ENCODE data around the gene CAMKMT. TPM values are rescaled to one million over a fixed set of nuclear protein-coding genes. Genes with fewer than 3 reads are reported as not detected.

Gene CAMKMT
- polyA plus RNA-seq, 3 donors, result 4.7 to 7.8 (median 7.0) TPM

DNA sequence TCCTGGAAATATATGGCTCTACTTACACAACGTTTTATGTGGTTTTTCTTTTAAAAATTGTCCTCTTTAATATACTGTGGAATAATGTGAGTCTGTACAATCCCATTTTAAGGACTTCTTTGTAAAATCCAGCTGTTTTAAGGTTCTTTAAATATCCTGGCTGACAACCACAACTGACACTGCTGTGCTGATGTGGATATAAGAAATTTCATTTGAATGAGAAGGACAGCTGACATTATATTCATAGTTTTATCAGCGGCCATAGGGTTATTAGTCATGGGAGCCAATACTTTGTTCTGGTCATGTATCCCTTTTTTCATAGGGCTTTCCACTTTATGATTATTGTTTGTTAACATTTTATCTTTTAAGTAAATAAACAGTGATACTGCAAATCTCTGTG, 169.5 kb downstream of the CAMKMT start:
- Mint-ChIP-seq H3K27me3 (ENCODE audit: low read depth in 3 of 3) (no peaks in the 10 kb centered on the region), H3K27ac (no peak overlapping the region), H3K9me3 (peaks cover 0 to 11% (median 7%) of the 10 kb centered on the region in 7 donors), H3K4me3 (no peak overlapping the region), H3K4me1 (peaks cover 27% of the 10 kb centered on the region), H3K36me3 (peaks cover 0 to 3% of the 10 kb centered on the region in 2 donors)
- Histone ChIP-seq H2AFZ (ENCODE audit: insufficient read depth, low read depth, low read length, poor library complexity, severe bottlenecking) (no peak overlapping the region), H3K36me3 (replicated peaks in 1 of 2; ENCODE audit: control insufficient read depth in 1 of 2, insufficient read depth in 2 of 2, low read length in 2 of 2) (no peaks in the 10 kb centered on the region), H3K27me3 (ENCODE audit: control insufficient read depth in 2 of 2, insufficient read depth in 2 of 2, low read length in 2 of 2) (no peaks in the 10 kb centered on the region), H4K20me1 (ENCODE audit: insufficient read depth, low read length) (no peaks in the 10 kb centered on the region), H3K4me1 (ENCODE audit: control insufficient read depth in 1 of 2, insufficient read depth in 2 of 2, low read length in 2 of 2) (peaks cover 3 to 15% of the 10 kb centered on the region in 2 donors), H3K9ac (ENCODE audit: insufficient read depth, low read length, poor library complexity, severe bottlenecking) (no peak overlapping the region), H3K4me3 (replicated peaks in 1 of 3; ENCODE audit: low read depth in 2 of 3, low read length in 3 of 3) (no peak overlapping the region), H3K9me3 (replicated peaks in 1 of 2; ENCODE audit: control insufficient read depth in 1 of 2, insufficient read depth in 1 of 2, low read length in 2 of 2) (no peaks in the 10 kb centered on the region), H3K4me2 (replicated peaks; ENCODE audit: extremely low read depth, low read length, poor library complexity, severe bottlenecking) (no peak overlapping the region), H3K27ac (ENCODE audit: low read depth in 1 of 2, low read length in 2 of 2) (no peak overlapping the region), H3K79me2 (ENCODE audit: insufficient read depth, low read length) (no peaks in the 10 kb centered on the region)
- intact Hi-C loops (cut with micrococcal nuclease), result no loop called here
- no peak for TF ChIP-seq CTCF (IDR thresholded peaks at IDR 0.05)
- WGBS (ENCODE audit: insufficient coverage), result no CpG with 5 or more reads among the region's 2 CpGs
- DNase-seq, result no peak

GRCh38 chr2:44532031-44532430, 170.3 kb downstream of the CAMKMT start:
- intact Hi-C loops (cut with micrococcal nuclease), result no loop called here
- Mint-ChIP-seq H3K27me3 (ENCODE audit: low read depth in 3 of 3) (no peaks in the 10 kb centered on the region), H3K9me3 (peaks cover 0 to 12% (median 7%) of the 10 kb centered on the region in 7 donors), H3K4me3 (no peak overlapping the region), H3K27ac (no peak overlapping the region), H3K4me1 (peaks cover 27% of the 10 kb centered on the region), H3K36me3 (peaks cover 0 to 3% of the 10 kb centered on the region in 2 donors)
- Histone ChIP-seq H3K27ac (ENCODE audit: low read depth in 1 of 2, low read length in 2 of 2) (no peak overlapping the region), H3K9me3 (replicated peaks in 1 of 2; ENCODE audit: control insufficient read depth in 1 of 2, insufficient read depth in 1 of 2, low read length in 2 of 2) (no peaks in the 10 kb centered on the region), H3K9ac (ENCODE audit: insufficient read depth, low read length, poor library complexity, severe bottlenecking) (no peak overlapping the region), H3K36me3 (replicated peaks in 1 of 2; ENCODE audit: control insufficient read depth in 1 of 2, insufficient read depth in 2 of 2, low read length in 2 of 2) (no peaks in the 10 kb centered on the region), H3K4me2 (replicated peaks; ENCODE audit: extremely low read depth, low read length, poor library complexity, severe bottlenecking) (no peak overlapping the region), H3K79me2 (ENCODE audit: insufficient read depth, low read length) (no peaks in the 10 kb centered on the region), H2AFZ (ENCODE audit: insufficient read depth, low read depth, low read length, poor library complexity, severe bottlenecking) (no peak overlapping the region), H4K20me1 (ENCODE audit: insufficient read depth, low read length) (no peaks in the 10 kb centered on the region), H3K27me3 (ENCODE audit: control insufficient read depth in 2 of 2, insufficient read depth in 2 of 2, low read length in 2 of 2) (no peaks in the 10 kb centered on the region), H3K4me3 (replicated peaks in 1 of 3; ENCODE audit: low read depth in 2 of 3, low read length in 3 of 3) (no peak overlapping the region), H3K4me1 (ENCODE audit: control insufficient read depth in 1 of 2, insufficient read depth in 2 of 2, low read length in 2 of 2) (peaks cover 3 to 15% of the 10 kb centered on the region in 2 donors)
- TF ChIP-seq CTCF (IDR thresholded peaks at IDR 0.05), result no peak
- no peak for DNase-seq
- WGBS (ENCODE audit: insufficient coverage), result no CpG with 5 or more reads among the region's 2 CpGs
